H54 (cell line): ENCODE results near the gene TSPY4.
"Not testable (repeated sequence)": the region's sequence is repeated elsewhere in the genome, so short reads cannot be mapped to it uniquely, and the experiment has no call there.

ENCODE experiments used
- DNase-seq: peaks from one replicate; pipeline ENCODE4 v3.0.0; 2011; ENCODE audit warnings: low spot score, mixed read lengths; ENCODE audit not compliant: insufficient read length
- FAIRE-seq: peaks from 3 replicates; lab custom pipeline; 2011; peaks lifted over from hg19 to GRCh38; lab: Jason Lieb, UNC
- POLR2A ChIP-seq: IDR thresholded peaks from 2 replicates; pipeline ENCODE4 v1.6.1; 2011; ENCODE audit warnings: low read depth, mild to moderate bottlenecking, low read length

The TSPY4 gene

GRCh38 chrY:9337164-9337563, at the start of gene TSPY4:
Gene TSPY4, plus strand, starts transcription at chrY:9337464. Its CDS starts 46 bp downstream, at chrY:9337510.
- not testable (repeated sequence) for DNase-seq, FAIRE-seq

- DNase-seq, result no peak
- no peak for FAIRE-seq
- no peak for TF ChIP-seq POLR2A
Observed at GRCh38 chrY:9320996-9321395, 16.3 kb upstream of the TSPY4 start.

DNA sequence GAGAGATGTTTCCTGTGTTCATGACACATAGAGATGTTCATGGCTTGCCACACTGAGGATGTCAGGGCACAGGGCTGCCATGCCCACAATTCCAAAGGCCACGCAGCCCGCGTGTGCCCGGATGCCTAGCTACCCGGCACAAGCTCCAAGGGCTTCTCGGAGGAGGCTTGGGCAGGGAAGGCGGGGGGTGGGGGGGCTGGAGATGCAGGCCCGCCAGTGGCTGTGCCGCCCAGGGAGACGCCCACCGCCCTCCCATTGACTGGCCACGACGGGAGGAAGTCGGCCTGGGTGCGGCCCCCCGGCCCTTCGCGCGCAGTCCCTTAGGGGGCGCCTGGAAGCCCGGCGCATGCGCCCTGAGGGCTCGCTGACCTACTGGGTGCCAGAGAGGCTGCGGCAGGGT, 20.2 kb downstream of the TSPY4 start, which contains the start of gene TSPY8:
Gene TSPY8, plus strand, starts transcription at position 301 of the 400 bp plus-strand sequence. Its CDS starts 46 bp downstream, at position 347.
- DNase-seq, FAIRE-seq: not testable (repeated sequence)
